HG03175 (cell line): ENCODE data around the gene TSPY10.
"Not testable (repeated sequence)": the region's sequence is repeated elsewhere in the genome, so short reads cannot be mapped to it uniquely, and the experiment has no call there.

Experiments used
- ATAC-seq: cut with Tn5 transposase; IDR thresholded peaks from one replicate; pipeline ENCODE4 v1.9.1; 2021; ENCODE audit warnings: mild to moderate bottlenecking, moderate library complexity; ENCODE audit not compliant: unreplicated experiment

TSPY10 gene

GRCh38 chrY:9527580-9527979 lies at the start of gene TSPY10:
TSS of gene TSPY10 (plus strand) at chrY:9527880. CDS start at chrY:9527926, 46 bp downstream.
- not testable (repeated sequence) for ATAC-seq

DNA sequence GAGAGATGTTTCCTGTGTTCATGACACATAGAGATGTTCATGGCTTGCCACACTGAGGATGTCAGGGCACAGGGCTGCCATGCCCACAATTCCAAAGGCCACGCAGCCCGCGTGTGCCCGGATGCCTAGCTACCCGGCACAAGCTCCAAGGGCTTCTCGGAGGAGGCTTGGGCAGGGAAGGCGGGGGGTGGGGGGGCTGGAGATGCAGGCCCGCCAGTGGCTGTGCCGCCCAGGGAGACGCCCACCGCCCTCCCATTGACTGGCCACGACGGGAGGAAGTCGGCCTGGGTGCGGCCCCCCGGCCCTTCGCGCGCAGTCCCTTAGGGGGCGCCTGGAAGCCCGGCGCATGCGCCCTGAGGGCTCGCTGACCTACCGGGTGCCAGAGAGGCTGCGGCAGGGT lies 40.7 kb upstream of the TSPY10 start, which contains the start of gene TSPY9:
TSS of gene TSPY9 (plus strand) at position 301 of the 400 bp plus-strand sequence. CDS start at position 347, 46 bp downstream.
- not testable (repeated sequence) for ATAC-seq

GRCh38 chrY:9504396-9504795 lies 23.3 kb upstream of the TSPY10 start:
- not testable (repeated sequence) for ATAC-seq

DNA sequence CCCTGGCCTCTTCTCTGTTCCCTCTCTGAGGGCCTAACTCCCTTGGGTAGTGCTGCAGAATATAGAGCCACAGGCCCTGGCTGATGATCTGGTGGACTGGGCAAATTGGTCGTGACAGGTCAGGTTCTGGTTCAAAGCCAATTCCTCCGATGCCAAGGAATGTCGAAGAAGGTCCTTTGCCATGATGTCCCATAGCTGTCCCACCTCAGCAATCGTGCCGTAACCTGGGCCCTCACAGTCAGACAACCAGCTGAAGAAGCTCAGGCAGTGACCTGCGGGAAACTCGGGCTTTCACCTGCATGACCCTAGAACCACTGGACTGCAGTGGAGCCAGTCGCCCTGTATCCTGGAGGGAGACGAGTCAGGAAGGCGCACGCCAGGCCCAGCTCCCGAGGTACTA lies 11.4 kb upstream of the TSPY10 start:
- ATAC-seq, result not testable (repeated sequence)
